Measurements from ENCODE around the gene MAD1L1. TPM values are rescaled to one million over a fixed set of nuclear protein-coding genes. Genes with fewer than 3 reads are reported as not detected.

MAD1L1 gene
- total RNA-seq, 3 donors from 2014 or later = 25.3 to 31.2 (median 26.2) TPM

- intact Hi-C loops (cut with DNase I, micrococcal nuclease) = no loop called here
- Histone ChIP-seq H3K36me3 (ENCODE audit: low read depth) (no peaks in the 10 kb centered on the region), H3K4me3 (no peak overlapping the region), H3K9me3 (no peaks in the 10 kb centered on the region), H3K4me1 (ENCODE audit: low read depth) (no peaks in the 10 kb centered on the region)
- no peak for ATAC-seq
- no peak for TF ChIP-seq CTCF (IDR thresholded peaks at IDR 0.05)
- peak in 1 of 3 donors; percentile 17 for DNase-seq
Observed at GRCh38 chr7:2148814-2149213, 83.9 kb downstream of the MAD1L1 start.

- Histone ChIP-seq H3K9me3 (no peaks in the 10 kb centered on the region), H3K4me1 (ENCODE audit: low read depth) (no peaks in the 10 kb centered on the region), H3K36me3 (ENCODE audit: low read depth) (no peaks in the 10 kb centered on the region), H3K4me3 (no peak overlapping the region)
- TF ChIP-seq CTCF (IDR thresholded peaks at IDR 0.05) = no peak
- peak in 1 of 3 donors; percentile 10 for DNase-seq
- no peak for ATAC-seq
- intact Hi-C loops (cut with DNase I, micrococcal nuclease) = no loop called here
Observed at GRCh38 chr7:2148189-2148588, 84.6 kb downstream of the MAD1L1 start.

GRCh38 chr7:2146676-2147472 lies 85.9 kb downstream of the MAD1L1 start:
- peak in 1 of 3 donors; percentile 40 for DNase-seq
- ATAC-seq = no peak
- intact Hi-C loops (cut with DNase I, micrococcal nuclease) = no loop called here
- Histone ChIP-seq H3K4me1 (ENCODE audit: low read depth) (no peaks in the 10 kb centered on the region), H3K4me3 (no peak overlapping the region), H3K36me3 (ENCODE audit: low read depth) (no peaks in the 10 kb centered on the region), H3K9me3 (no peaks in the 10 kb centered on the region)
- no peak for TF ChIP-seq CTCF (IDR thresholded peaks at IDR 0.05)

GRCh38 chr7:2145835-2146580 lies 86.7 kb downstream of the MAD1L1 start:
- H3K9me3 ChIP-seq = no peaks in the 10 kb centered on the region
- no peak for TF ChIP-seq CTCF (IDR thresholded peaks at IDR 0.05)
- intact Hi-C loops (cut with DNase I, micrococcal nuclease) = no loop called here
- DNase-seq (peak in 1 of 3 donors; percentile 29), ATAC-seq (no peak)
- no peak overlapping the region for H3K4me3 ChIP-seq
- H3K36me3 ChIP-seq (ENCODE audit: low read depth) = no peaks in the 10 kb centered on the region
- H3K4me1 ChIP-seq (ENCODE audit: low read depth) = no peaks in the 10 kb centered on the region

- intact Hi-C loops (cut with DNase I, micrococcal nuclease) = no loop called here
- TF ChIP-seq CTCF (IDR thresholded peaks at IDR 0.05) = no peak
- no peak for ATAC-seq
Observed at GRCh38 chr7:2144926-2145325, 87.8 kb downstream of the MAD1L1 start.

More at GRCh38 chr7:2144926-2145325, 87.8 kb downstream of the MAD1L1 start:
- Histone ChIP-seq H3K4me3 (no peak overlapping the region), H3K9me3 (no peaks in the 10 kb centered on the region), H3K4me1 (ENCODE audit: low read depth) (no peaks in the 10 kb centered on the region), H3K36me3 (ENCODE audit: low read depth) (no peaks in the 10 kb centered on the region)
- peak in 1 of 3 donors; percentile 31 for DNase-seq
